HG02588 (cell line): Measurements from ENCODE around the gene CAB39.

Experiments
- ATAC-seq: cut with Tn5 transposase; IDR thresholded peaks from one replicate; pipeline ENCODE4 v1.9.1; 2021; ENCODE audit warnings: mild to moderate bottlenecking, moderate library complexity; ENCODE audit not compliant: unreplicated experiment

Gene CAB39

GRCh38 chr2:230779126-230779525, 66.5 kb downstream of the CAB39 start:
- ATAC-seq: no peak

DNA sequence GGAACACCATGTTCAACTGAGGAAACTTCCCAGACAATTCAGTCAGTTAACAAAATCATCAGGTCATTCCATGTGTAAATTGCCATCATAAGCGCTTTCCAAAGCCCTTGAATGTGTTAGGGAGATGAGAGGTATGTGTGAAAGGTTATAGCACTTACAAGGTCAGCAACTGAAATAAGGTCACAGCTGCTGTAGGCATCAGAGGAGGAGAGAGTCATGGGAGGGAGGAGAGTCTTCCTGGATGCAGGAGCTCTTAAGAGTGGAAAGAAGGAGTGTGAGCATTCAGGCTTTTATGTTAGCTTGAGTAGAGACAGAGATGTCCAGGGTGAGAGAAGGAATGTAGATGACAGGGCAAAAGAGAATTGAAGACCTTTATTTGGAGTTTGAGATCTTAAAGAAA, 67.0 kb downstream of the CAB39 start:
- ATAC-seq: no peak

DNA sequence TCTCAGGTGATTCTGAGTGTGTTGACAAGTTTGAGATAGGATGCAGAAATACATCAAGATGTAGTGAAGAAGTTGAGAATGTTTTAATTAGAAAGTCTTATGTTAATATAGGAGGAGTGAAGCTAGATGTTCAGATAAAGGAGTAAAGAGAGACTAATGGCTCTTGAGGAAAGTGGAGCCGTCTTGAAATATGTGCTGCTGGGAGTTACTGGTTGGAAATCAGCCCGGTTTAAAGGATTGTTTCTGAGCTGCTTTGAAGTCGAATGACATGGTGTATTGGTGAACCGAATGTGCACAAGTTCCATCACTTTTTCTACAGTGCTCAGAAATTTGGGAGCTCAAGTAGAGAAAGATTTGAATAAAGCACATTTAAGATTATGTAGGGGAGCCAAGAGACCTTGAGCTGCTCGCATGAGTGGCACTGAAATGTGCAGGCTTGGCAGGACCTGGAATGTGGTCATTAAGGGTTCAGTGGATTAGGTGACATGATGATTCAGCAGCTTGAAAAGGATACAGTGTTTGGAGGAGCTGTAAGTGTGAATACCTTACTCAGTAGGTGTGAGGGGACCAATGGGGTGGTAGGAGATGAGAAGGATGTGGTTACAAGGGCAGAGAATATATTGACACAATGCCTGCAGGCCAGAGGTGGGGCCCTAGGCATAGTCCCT, 68.6 kb downstream of the CAB39 start:
- ATAC-seq: no peak

- no peak for ATAC-seq
These were observed 70.5 kb downstream of the CAB39 start for GRCh38 chr2:230783101-230783500.

- no peak for ATAC-seq
These were observed 72.2 kb downstream of the CAB39 start for GRCh38 chr2:230784795-230785194.

DNA sequence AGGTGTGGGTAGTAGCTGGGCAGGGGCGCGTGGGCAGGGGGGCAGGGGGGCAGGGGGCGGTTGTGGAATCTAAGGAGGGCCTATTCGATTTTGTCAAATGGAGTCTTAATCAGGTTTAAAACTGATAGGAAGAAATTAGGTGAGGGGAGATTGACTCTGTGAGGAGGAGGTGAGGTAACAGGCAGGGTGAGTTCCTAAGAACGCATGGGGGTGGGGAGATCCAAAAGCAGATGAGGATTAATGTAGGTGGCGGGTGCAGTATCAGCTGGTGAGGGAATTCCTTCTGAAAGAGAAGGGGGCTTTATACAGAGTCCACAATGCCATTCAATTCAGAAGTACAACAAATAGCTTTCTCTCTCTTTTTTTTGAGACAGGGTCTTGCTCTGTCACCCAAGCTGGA, 72.7 kb downstream of the CAB39 start:
- no peak for ATAC-seq

DNA sequence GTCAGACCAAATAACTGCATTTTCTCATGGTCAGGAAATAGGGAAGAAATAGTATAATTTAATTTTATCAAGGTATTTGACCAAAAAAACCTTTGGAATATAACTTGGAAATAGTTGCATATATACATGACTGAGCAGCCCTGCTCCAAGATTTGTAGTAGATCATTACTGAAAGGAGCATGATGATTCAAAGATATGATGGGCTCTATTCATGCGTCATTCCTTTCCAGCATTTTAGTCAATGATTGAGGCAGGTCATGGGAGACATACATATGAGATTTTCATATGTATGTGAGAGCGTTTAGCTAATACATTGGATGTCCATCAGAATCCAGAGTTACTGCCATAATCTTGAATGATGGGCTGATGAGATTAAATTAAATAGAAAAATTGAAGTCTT, 74.5 kb downstream of the CAB39 start:
- no peak for ATAC-seq

DNA sequence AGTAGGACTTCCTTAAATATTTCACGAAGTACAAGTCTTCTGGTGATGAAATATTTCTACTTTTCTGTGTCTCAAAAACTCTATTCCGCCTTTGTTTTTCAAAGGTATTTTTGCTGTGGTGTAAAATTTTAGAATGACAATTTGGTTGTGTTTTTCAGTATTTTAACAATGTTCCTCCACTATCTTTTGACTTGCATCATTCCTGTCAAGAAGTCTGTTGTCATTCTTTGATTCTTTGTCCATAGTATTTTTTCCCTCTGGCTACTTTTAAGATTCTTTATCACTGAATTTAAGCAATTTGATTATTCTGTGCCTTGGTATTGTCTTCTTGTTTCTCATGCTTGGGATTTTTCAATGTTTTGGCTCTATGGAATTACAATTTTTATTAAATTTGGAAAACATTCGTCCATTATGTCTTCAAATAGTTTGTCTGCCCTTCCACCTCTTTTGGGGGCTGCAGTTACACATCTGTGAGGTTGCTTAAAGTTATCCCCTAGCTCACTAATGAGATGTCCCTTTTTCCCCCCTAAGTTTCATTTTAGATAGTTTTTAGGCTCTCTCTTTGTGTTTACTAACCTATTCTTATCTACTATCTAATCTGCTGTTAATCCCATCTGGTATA, 76.0 kb downstream of the CAB39 start:
- no peak for ATAC-seq

GRCh38 chr2:230790981-230791380, 78.3 kb downstream of the CAB39 start:
- no peak for ATAC-seq

DNA sequence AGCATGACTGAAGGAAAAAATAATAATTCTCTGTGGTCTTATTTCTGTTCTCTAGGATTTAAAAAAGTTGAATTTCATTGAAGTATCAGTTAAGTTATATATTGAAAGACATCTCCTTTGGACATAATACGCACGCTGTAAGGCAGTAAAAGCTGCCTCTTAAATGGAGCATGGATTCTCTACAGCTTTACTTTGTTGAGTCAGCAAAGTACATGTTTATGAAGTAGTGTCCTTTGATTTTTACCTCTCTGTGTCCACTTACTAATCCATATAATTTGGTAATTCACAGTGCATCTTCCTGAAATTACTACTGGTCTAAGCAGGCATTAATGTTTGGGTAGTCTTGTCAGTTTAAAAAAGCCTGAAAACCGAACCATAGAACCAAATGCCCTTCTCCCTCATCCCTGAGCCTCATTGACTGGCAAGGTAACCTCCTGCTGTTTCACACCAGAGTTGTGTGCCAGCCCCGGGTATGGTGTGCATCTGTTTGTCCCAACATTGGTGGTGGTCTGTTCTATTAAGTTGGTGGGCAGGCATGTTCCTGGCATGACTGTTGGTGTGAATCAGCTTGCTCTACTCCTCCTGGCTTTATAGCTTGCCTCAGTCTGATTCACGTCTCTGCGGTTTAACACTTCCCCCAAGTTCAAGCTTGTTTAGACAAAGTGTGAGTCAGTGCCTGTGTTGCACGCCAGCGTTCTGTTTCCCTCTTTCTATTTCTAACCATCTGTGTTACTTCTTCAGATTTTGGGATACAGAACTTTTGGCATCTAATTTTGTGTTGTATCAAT, 81.1 kb downstream of the CAB39 start:
- ATAC-seq: peak; percentile 72

GRCh38 chr2:230794497-230794896, 81.9 kb downstream of the CAB39 start:
- no peak for ATAC-seq

DNA sequence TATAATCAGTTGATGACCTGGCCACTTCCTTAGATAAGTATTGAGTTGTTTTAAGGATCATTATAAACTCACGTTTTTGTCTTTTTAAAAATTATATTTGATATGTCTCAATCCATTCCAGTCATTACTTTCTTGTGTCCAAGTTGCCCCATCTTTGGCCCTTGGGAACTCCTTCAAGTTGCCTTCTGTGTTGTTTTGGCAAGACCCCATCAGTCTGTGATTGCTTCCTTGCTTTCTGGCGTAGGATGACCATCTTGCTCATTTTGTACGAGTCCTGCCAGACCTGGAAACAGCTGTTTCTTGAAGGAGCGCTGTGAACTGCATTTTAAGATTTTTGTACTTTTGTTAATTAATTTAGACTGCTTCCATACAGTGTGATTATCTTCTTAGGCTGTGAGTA, 83.2 kb downstream of the CAB39 start:
- ATAC-seq: no peak

GRCh38 chr2:230796280-230796862, 83.7 kb downstream of the CAB39 start:
- ATAC-seq: no peak

DNA sequence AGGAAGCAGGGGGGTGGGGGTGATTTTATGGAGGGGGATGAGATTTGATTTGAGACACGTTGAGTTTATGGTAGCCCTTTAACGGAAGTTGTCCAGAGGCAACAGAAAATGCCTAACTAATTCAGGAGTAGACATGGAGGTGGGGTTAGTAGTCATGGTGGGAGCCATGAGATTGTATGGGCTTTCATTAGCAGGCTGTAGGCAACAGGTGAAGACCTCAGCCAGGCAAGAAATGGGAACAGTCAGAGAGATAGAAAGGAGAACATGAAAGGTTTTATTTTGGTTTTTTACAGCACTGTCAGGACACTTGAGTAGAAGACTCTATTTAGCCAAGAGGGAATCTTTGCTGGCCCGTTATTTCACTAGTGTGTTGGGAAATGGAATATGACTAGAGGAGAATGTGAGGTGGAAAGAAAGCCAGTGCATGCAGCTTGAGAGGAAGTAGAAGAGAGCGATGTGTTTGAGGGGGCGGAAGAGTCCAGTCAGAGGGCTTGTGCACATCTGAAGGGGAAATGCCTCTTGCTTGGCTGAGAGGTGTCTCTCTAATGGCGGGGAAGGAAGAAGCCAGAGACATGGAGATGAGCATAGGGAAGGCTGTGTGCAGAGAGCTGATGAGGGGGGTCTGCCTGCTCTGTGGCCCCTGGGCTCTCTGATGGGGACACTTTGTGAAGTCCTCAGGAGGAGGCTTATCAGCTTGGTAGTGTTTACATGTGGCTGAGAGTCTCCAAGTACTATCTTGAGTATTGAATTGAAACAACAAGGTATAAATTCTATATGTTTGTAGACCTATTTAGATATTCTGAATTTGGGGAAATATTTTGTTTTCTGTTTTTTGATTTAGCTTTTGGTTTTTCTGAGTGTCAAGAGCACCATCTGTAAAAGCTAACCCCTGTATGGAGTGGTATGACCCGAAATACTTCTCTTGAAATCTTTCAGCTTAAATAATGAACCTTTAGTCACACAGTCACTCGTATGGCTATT, 85.2 kb downstream of the CAB39 start:
- no peak for ATAC-seq

GRCh38 chr2:230798769-230799399, 86.2 kb downstream of the CAB39 start:
- ATAC-seq: no peak

GRCh38 chr2:230805353-230806017, 92.8 kb downstream of the CAB39 start:
- ATAC-seq: no peak

- no peak for ATAC-seq
These were observed 95.1 kb downstream of the CAB39 start for GRCh38 chr2:230807729-230808128.

DNA sequence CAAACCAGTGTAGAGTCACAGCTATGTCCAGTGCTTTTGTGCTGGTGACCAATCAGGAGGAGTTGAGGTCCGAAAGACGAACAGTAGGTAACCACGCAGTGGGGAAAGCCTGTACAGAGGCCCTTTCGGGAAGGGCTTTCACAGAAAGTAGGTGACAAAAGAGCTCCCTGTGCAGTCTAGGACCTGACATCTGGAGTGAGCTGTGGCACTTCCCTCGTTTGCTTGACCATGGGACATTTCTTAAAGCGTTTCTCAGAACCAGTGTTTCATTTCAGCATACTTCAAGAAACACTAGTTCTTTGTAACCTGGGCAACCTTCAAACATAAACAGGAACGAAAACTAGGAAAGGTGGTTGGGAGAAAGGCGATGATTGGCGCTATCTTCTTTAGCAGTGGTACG, 96.4 kb downstream of the CAB39 start:
- ATAC-seq: no peak

- no peak for ATAC-seq
These were observed 97.1 kb downstream of the CAB39 start for GRCh38 chr2:230809677-230810251.
